ENCODE data around the gene DMD.

DMD gene

DNA sequence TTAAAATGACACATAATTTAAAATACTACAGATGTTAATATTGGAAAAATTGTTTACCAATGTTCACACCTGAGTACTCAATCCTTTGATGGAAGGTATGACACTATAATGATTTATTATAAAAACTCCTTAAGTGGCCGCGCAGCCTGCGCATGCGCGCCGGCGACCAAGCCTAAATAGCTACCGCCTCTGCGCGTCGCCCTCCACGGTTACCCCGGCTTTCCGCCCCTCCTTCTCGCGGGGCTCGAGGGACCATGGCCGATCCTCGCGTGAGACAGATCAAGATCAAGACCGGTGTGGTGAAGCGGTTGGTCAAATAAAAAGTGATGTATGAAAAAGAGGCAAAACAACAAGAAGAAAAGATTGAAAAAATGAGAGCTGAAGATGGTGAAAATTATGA lies 170.2 kb downstream of the DMD start:
- no peak for DNase-seq (ENCODE audit: low spot score)

GRCh38 chrX:33032700-33033099 lies 178.6 kb downstream of the DMD start:
- no peak for DNase-seq (ENCODE audit: low spot score)

DNA sequence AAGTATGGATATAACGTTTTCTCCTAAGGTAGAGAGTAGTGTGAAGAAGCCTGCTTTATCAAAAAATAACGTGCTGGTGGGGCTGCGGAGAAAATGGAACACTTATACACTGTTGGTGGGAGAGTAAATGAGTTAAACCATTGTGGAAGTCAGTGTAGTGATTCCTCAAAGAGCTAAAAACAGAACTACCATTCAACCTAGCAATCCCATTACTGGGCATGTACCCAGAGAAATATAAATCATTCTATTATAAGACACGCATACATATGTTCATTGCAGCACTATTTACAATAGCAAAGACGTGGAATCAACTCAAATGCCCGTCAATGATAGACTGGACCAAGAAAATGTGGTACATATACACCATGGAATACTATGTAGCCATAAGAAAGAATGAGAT lies 196.4 kb downstream of the DMD start:
- DNase-seq (ENCODE audit: low spot score) = no peak

GRCh38 chrX:33014086-33014485 lies 197.3 kb downstream of the DMD start:
- DNase-seq (ENCODE audit: low spot score) = no peak

GRCh38 chrX:33001107-33001506 lies 210.2 kb downstream of the DMD start:
- DNase-seq (ENCODE audit: low spot score) = no peak

DNA sequence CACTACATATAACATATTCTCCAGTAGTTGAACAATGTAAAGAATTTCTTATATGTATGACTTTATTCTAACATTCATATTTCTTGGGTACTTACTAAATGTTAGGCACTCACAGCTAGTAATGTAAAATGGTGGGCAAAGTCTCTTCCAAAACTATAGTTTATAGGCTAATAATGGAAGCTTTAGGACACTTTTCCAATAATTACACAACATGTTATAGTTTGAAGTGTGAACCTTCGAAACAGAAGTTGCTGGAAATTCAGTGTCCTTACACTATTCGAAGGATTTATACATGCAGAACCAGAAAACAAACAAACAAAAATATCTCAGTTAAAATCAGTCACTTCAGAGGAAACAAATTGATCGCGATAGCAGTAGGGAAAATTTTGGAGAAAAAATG lies 212.6 kb downstream of the DMD start:
- DNase-seq (ENCODE audit: low spot score) = no peak

DNA sequence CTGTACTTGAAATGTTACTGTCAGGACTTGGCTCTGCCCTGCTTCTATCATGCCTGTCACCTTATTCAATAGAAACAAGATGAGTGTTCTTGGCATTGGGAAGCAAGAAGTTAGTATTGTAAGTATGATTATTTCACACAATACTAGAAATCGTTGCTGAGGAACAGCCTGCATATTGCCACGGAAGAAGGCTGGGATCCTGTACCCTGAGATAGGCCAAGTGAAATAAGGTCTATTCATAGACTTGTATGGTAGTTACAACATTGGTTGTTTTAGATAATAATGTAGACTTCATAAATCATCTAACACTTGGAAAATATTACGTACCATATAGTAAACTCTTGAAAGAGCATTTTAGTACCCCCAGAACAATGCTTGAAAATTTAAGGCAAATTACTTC lies 215.9 kb downstream of the DMD start:
- DNase-seq (ENCODE audit: low spot score) = no peak

DNA sequence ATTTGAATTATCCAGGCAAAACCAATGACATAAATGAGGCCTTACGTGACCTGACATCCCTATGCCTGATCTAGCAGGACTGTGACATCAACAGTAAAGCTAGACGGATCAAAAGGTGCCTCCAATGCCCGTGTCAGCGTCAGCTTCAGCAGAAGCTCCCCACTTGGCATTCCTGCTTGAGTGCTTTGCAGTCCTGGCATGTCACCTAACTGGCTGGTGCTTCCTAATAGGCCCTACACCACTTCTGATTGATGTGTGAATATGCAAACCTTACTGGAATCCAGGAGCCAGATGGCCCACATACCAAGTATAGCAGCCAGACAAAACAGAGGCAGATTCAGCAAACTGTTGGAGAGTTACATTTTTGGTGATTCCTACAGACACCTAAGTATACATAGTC lies 224.2 kb downstream of the DMD start:
- DNase-seq (ENCODE audit: low spot score) = no peak

GRCh38 chrX:32985544-32985943 lies 225.8 kb downstream of the DMD start:
- no peak for DNase-seq (ENCODE audit: low spot score)

DNA sequence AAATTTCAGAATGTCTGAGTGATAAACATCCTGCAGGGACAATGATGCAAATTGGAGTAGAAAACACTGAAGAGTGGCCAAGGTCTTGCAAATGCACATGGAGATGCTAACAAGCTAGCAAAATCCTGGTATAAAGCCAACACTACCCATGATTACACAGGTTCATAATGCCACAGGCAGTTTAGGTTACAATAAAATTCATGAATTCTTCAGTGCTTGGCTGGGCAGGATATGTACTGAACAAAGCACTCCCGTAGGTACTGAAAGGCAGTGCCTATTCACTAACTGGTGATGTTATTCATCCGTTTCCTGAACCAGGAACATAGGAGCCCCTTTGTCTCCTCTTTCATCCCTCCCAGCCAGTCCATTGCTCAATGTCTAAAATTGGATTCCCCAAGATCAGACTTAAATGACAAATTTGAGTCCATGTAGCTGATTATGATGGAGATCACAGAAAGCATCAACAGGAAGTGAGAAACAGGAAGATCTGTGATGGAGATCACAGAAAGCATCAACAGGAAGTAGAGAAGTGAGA lies 244.5 kb downstream of the DMD start:
- no peak for DNase-seq (ENCODE audit: low spot score)

DNA sequence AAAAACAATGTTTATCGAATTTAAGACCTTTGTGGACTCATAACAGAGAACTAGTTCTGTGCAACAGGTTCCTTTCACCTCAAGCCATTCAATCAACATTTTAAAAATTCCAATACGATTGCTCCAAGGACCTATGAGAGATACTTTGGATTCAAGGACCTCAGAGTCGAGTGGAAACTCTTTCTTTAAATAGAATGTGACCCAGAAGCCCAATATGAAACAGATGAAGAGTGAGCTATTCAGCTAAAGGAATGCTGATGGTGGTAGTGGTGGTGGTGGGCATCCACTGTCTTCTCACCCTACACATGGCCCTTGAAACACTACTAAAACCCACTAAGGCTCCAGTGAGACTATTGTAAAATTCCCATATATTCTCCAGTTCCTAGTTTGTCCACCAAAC lies 257.2 kb downstream of the DMD start:
- no peak for DNase-seq (ENCODE audit: low spot score)

DNA sequence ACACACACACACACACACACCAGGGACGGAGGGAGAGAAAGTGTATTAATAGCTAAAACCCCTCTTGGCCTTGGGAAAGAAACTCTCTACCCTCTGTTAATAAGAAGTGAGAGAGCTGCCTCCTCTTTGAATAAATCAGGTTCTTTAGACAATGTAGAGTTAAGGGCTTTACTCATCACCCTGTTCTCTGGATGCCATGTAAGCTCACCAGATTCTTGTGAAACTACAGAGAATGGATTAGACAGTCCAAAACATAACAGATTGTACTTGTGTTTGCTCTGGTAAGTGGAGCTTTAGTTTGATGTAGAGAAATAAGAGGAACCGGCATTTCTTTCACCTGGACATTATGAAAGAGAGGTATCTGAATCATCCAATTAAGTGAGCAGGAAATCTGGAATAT lies 263.2 kb downstream of the DMD start:
- no peak for DNase-seq (ENCODE audit: low spot score)

- no peak for DNase-seq (ENCODE audit: low spot score)
These were observed 274.3 kb downstream of the DMD start for GRCh38 chrX:32937043-32937442.

DNA sequence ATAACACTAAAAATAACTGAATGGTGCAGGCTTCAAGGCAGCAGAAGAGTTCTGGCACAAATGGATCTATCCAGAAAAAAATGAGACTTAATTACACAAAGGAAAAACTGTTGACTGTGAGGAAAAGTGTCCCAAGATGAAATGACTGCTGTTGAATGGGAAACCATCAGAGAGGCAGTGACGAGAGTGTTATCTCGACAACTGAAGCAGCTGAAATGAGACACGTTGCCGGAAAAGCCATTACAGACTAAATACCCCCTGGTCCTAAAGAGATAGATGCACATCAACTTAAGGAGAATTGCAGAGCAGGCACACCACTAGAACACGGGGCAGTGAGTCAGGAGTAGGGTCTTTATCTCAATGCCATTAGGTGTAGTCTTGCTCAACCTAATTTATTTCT lies 277.8 kb downstream of the DMD start:
- DNase-seq (ENCODE audit: low spot score) = no peak

- no peak for DNase-seq (ENCODE audit: low spot score)
These were observed 282.3 kb downstream of the DMD start for GRCh38 chrX:32929040-32929439.

DNA sequence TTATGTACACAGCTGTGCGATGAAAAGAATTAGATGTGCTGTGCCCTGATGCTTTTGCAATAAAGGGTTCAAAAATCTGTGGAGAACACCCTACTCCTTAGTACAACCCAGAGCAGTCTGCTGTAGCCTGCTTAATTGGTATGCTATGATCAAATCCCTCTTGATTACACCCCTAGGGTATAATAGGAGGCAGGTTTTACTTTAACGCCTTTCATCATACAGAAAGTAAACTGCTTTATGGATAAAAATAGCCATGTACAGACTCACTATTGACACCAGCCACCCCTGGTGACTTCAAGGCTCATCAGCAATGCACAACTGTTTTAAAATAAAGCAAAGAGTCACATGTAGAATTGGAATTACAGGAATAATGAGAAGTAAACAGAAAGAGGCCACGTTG lies 315.3 kb downstream of the DMD start:
- DNase-seq (ENCODE audit: low spot score) = no peak

- DNase-seq (ENCODE audit: low spot score) = no peak
These were observed 316.7 kb downstream of the DMD start for GRCh38 chrX:32894679-32895078.

GRCh38 chrX:32893751-32894150 lies 317.6 kb downstream of the DMD start:
- DNase-seq (ENCODE audit: low spot score) = no peak

DNA sequence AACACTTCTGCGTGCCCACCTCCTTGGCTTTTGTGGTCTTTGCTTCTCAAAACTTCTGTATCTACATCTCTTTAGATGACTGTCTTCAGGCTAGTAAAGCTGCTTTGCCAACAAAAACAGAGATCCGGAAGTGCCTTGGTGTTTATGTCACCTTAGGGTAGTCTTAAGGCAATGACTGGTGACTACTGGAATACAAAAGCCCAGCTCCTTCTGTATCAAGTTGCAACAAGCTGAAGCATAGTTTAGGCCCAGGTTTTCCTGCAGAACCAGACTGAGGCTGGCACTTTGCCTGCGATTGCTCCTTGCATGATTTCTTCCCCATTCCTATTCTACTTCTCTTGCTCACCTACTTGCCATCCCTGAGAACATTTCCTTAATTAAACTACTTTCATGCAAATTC lies 333.8 kb downstream of the DMD start:
- DNase-seq (ENCODE audit: low spot score) = no peak

DNA sequence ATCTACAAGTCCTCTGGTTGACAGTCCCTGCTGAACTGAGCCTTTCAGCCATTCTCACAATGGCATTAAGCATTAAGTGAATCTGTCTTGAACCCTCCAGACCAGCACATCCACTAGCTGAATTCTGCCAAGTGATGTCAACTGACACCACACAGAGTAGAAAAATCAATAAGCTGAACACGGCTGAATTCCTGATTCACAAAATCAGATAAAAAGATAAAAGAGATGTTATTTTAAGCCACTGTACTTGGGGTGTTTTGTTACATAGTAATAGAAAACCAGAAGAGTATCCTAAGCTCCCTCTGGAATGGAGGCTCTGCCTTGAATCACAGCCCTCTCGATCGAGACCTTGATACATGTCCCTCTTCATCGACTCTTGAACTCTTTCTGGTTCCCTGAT lies 336.5 kb downstream of the DMD start:
- no peak for DNase-seq (ENCODE audit: low spot score)

DNA sequence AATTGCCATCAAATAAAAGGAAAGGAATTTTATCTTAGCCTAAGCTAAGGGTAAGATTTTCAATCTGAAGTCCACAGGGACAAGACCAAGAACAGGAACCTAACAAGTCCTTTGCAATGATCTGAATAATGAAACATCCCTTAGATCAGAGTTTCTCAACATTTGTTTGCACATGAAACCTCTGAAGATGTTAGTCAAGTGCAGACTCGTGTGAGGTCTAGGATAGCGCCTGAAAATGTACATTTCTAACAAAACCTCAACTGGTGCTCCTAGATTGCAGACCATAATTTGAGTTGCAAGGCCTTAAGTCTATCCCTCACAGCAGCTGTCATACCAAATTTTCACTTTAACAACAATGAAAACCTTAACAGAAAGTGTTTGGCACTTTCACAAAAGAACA lies 337.6 kb downstream of the DMD start:
- no peak for DNase-seq (ENCODE audit: low spot score)

DNA sequence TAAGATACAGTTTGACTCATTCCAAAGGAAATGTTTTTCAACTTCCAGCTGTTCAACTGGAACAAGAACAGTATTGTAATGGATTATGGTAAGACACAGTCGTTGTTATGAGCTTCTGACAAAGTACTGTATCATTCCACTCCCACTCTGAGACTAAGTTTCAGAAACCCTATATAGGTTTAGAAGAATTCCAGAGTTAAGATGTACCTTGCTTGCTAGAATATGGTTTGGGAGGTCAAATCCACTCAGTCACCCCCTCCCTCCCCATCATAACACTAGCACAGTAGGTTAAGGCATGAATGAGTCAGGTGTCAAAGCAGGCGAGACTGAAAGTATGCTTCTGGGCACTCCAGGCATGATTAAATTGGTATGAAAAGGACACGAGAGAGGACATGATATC lies 339.7 kb downstream of the DMD start:
- DNase-seq (ENCODE audit: low spot score) = no peak

DNA sequence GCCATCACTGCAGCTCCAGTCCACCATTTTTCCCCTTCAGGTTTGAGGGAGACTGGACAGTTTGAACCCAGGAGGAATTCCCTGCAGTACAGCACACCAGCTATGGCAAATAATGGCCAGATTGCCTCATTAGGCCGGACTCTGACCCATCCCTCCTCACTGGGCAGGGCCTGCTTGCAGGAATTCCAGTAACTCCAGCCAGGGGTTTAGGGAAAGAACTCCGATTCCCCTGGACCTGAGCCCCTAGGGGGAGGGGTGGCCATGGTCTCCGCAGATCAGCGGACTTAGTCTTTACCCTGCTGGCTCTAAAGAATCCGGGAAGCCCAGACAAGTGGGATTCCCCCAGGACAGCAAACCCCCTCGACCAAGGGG lies 342.8 kb downstream of the DMD start:
- no peak for DNase-seq (ENCODE audit: low spot score)

- DNase-seq (ENCODE audit: low spot score) = no peak
These were observed 343.4 kb downstream of the DMD start for GRCh38 chrX:32867781-32868523.

Data from HuH-7.5 (cell line).